HEK293 (cell line): ENCODE data around the gene MAP3K5.

Experiments used
- CTCF ChIA-PET: fragments of 350-600 bp; formaldehyde crosslinking; extraction: SDS; loops from one replicate; lab custom pipeline; 2021; ENCODE audit warnings: antibody characterized with exemption; lab: Yijun Ruan, JAX
- POLR2A ChIA-PET: fragments of 300-600 bp; formaldehyde crosslinking; extraction: SDS; loops from one replicate; lab custom pipeline; 2020; ENCODE audit warnings: antibody characterized with exemption, inconsistent platforms; lab: Yijun Ruan, JAX
- H3K27ac ChIP-seq: fragments of 200-500 bp; sonication (Bioruptor generic); 2 replicates; pipeline ENCODE4 v1.5.1; 2014; ENCODE audit warnings: low read depth, low read length, control low read depth, inconsistent platforms; ENCODE audit errors: extremely low read depth
- H3K36me3 ChIP-seq, 2 experiments: fragments of 200-500 bp in 1 of 2; sonication (Bioruptor generic) in 1 of 2; 1 replicate in 1 of 2; 2 replicates in 1 of 2; pipeline ENCODE4 v1.5.1; 2014 to 2017; ENCODE audit warnings: inconsistent platforms in 2 of 2, low read length in 2 of 2; ENCODE audit not compliant: control insufficient read depth in 2 of 2, insufficient read depth in 1 of 2
- H3K4me1 ChIP-seq: fragments of 200-500 bp; sonication (Bioruptor generic); 2 replicates; pipeline ENCODE4 v1.5.1; 2014; ENCODE audit warnings: mild to moderate bottlenecking, low read length, inconsistent platforms; ENCODE audit not compliant: control insufficient read depth, insufficient read depth
- H3K4me3 ChIP-seq: 2 replicates; pipeline ENCODE4 v1.5.1; 2011; ENCODE audit warnings: low read depth, mild to moderate bottlenecking, control low read depth, low read length, moderate library complexity
- H3K9me3 ChIP-seq: fragments of 200-500 bp; sonication (Bioruptor generic); 2 replicates; pipeline ENCODE4 v1.5.1; 2014; ENCODE audit warnings: low read depth, low read length, inconsistent platforms; ENCODE audit not compliant: control insufficient read depth, insufficient read depth
- KLF1 ChIP-seq: fragments of 450-650 bp; formaldehyde crosslinking; IDR thresholded peaks from 2 replicates; pipeline ENCODE4 v1.5.1; 2016; ENCODE audit warnings: missing biosample characterization, missing genetic modification characterization
- OSR2 ChIP-seq: fragments of 450-650 bp; formaldehyde crosslinking; IDR thresholded peaks from 2 replicates; pipeline ENCODE4 v1.5.1; 2016; ENCODE audit warnings: missing biosample characterization, missing genetic modification characterization
- OVOL3 ChIP-seq: fragments of 450-650 bp; formaldehyde crosslinking; IDR thresholded peaks from 2 replicates; pipeline ENCODE4 v1.5.1; 2016; ENCODE audit warnings: missing biosample characterization, missing genetic modification characterization
- ZBTB21 ChIP-seq: fragments of 450-650 bp; formaldehyde crosslinking; IDR thresholded peaks from 2 replicates; pipeline ENCODE4 v1.5.1; 2017; ENCODE audit warnings: missing biosample characterization, missing genetic modification characterization
- ZNF19 ChIP-seq: fragments of 450-650 bp; formaldehyde crosslinking; IDR thresholded peaks from 2 replicates; pipeline ENCODE4; 2016; ENCODE audit warnings: missing biosample characterization, missing genetic modification characterization, low read depth
- ZNF280D ChIP-seq: fragments of 450-650 bp; formaldehyde crosslinking; IDR thresholded peaks from 2 replicates; pipeline ENCODE4 v1.5.1; 2016; ENCODE audit warnings: missing biosample characterization, missing genetic modification characterization
- ZNF311 ChIP-seq: fragments of 450-650 bp; formaldehyde crosslinking; IDR thresholded peaks from 2 replicates; pipeline ENCODE4 v1.5.1; 2017; ENCODE audit warnings: missing biosample characterization, missing genetic modification characterization, borderline replicate concordance
- ZNF555 ChIP-seq: fragments of 450-650 bp; formaldehyde crosslinking; conservative IDR thresholded peaks from 2 replicates; pipeline ENCODE4 v1.5.1; 2017; ENCODE audit warnings: missing biosample characterization, mild to moderate bottlenecking, missing genetic modification characterization, inconsistent platforms
- ZNF561 ChIP-seq: fragments of 450-650 bp; IDR thresholded peaks from 2 replicates; pipeline ENCODE4 v1.5.1; 2018; ENCODE audit warnings: missing biosample characterization, missing genetic modification characterization, borderline replicate concordance
- ZNF596 ChIP-seq: fragments of 450-650 bp; IDR thresholded peaks from 2 replicates; pipeline ENCODE4 v1.5.0; 2018; ENCODE audit warnings: missing biosample characterization, mild to moderate bottlenecking, missing genetic modification characterization, moderate library complexity
- ZNF658 ChIP-seq: fragments of 450-650 bp; formaldehyde crosslinking; IDR thresholded peaks from 2 replicates; pipeline ENCODE4; 2016; ENCODE audit warnings: missing biosample characterization, missing genetic modification characterization
- ZNF677 ChIP-seq: fragments of 450-650 bp; IDR thresholded peaks from 2 replicates; pipeline ENCODE4 v1.5.0; 2018; ENCODE audit warnings: missing biosample characterization, mild to moderate bottlenecking, missing genetic modification characterization, moderate library complexity
- ZNF837 ChIP-seq: fragments of 450-650 bp; formaldehyde crosslinking; IDR thresholded peaks from 2 replicates; pipeline ENCODE4 v1.5.1; 2016; ENCODE audit warnings: missing biosample characterization, missing genetic modification characterization
- ZSCAN18 ChIP-seq: fragments of 450-650 bp; formaldehyde crosslinking; IDR thresholded peaks from 2 replicates; pipeline ENCODE4 v1.5.1; 2016; ENCODE audit warnings: missing biosample characterization, missing genetic modification characterization
- ZSCAN30 ChIP-seq: fragments of 450-650 bp; IDR thresholded peaks from 2 replicates; pipeline ENCODE4 v1.5.1; 2018; ENCODE audit warnings: missing biosample characterization, mild to moderate bottlenecking, missing genetic modification characterization, moderate library complexity
- TF ChIP-seq, protein P1 (sequence below): fragments of 450-650 bp; formaldehyde crosslinking; IDR thresholded peaks from 2 replicates; pipeline ENCODE4 v1.5.1; 2017; ENCODE audit warnings: missing biosample characterization, missing genetic modification characterization
- TF ChIP-seq, protein P2 (sequence below): fragments of 450-650 bp; formaldehyde crosslinking; IDR thresholded peaks from 2 replicates; pipeline ENCODE4 v1.5.1; 2016; ENCODE audit warnings: missing biosample characterization, missing genetic modification characterization
- TF ChIP-seq, protein P3 (sequence below): fragments of 450-650 bp; formaldehyde crosslinking; conservative IDR thresholded peaks from 2 replicates; pipeline ENCODE4 v1.5.1; 2016; ENCODE audit warnings: low read depth, missing biosample characterization, missing genetic modification characterization
- TF ChIP-seq, protein P4 (sequence below): fragments of 450-650 bp; IDR thresholded peaks from 2 replicates; pipeline ENCODE4 v1.5.1; 2018; ENCODE audit warnings: missing biosample characterization, mild to moderate bottlenecking, missing genetic modification characterization

MAP3K5 gene

DNA sequence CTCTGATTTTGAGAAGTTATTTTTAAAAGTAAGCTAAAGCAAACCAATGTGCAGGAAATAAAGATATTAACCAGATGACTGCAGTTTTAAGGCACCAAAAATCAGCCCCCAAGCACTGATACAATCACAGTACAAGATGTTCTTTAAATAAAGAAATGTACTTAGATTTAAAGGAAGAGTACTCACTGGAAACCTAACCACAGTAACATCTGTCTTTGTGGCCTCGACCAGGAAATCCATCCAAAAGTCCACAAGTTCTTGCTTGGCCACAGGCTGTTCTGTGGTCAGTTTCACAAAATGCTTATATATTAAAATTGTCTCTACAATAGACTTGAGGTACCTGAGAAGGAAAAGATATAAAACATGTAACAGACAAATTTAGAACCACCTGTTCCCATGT lies 136.2 kb downstream of the MAP3K5 start (continued):
- no peak for TF ChIP-seq ZNF280D (tag by site-specific recombination)
- TF ChIP-seq, protein P1, sequence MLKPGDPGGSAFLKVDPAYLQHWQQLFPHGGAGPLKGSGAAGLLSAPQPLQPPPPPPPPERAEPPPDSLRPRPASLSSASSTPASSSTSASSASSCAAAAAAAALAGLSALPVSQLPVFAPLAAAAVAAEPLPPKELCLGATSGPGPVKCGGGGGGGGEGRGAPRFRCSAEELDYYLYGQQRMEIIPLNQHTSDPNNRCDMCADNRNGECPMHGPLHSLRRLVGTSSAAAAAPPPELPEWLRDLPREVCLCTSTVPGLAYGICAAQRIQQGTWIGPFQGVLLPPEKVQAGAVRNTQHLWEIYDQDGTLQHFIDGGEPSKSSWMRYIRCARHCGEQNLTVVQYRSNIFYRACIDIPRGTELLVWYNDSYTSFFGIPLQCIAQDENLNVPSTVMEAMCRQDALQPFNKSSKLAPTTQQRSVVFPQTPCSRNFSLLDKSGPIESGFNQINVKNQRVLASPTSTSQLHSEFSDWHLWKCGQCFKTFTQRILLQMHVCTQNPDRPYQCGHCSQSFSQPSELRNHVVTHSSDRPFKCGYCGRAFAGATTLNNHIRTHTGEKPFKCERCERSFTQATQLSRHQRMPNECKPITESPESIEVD (tag by site-specific recombination): no peak
- TF ChIP-seq, protein P2, sequence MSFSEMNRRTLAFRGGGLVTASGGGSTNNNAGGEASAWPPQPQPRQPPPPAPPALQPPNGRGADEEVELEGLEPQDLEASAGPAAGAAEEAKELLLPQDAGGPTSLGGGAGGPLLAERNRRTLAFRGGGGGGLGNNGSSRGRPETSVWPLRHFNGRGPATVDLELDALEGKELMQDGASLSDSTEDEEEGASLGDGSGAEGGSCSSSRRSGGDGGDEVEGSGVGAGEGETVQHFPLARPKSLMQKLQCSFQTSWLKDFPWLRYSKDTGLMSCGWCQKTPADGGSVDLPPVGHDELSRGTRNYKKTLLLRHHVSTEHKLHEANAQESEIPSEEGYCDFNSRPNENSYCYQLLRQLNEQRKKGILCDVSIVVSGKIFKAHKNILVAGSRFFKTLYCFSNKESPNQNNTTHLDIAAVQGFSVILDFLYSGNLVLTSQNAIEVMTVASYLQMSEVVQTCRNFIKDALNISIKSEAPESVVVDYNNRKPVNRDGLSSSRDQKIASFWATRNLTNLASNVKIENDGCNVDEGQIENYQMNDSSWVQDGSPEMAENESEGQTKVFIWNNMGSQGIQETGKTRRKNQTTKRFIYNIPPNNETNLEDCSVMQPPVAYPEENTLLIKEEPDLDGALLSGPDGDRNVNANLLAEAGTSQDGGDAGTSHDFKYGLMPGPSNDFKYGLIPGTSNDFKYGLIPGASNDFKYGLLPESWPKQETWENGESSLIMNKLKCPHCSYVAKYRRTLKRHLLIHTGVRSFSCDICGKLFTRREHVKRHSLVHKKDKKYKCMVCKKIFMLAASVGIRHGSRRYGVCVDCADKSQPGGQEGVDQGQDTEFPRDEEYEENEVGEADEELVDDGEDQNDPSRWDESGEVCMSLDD: no peak
- no peak for TF ChIP-seq ZNF555 (tag by site-specific recombination)
- no peak for TF ChIP-seq KLF1 (tag by site-specific recombination)
- TF ChIP-seq ZNF837 (tag by site-specific recombination): no peak
- no peak for TF ChIP-seq ZNF658
- TF ChIP-seq, protein P3, sequence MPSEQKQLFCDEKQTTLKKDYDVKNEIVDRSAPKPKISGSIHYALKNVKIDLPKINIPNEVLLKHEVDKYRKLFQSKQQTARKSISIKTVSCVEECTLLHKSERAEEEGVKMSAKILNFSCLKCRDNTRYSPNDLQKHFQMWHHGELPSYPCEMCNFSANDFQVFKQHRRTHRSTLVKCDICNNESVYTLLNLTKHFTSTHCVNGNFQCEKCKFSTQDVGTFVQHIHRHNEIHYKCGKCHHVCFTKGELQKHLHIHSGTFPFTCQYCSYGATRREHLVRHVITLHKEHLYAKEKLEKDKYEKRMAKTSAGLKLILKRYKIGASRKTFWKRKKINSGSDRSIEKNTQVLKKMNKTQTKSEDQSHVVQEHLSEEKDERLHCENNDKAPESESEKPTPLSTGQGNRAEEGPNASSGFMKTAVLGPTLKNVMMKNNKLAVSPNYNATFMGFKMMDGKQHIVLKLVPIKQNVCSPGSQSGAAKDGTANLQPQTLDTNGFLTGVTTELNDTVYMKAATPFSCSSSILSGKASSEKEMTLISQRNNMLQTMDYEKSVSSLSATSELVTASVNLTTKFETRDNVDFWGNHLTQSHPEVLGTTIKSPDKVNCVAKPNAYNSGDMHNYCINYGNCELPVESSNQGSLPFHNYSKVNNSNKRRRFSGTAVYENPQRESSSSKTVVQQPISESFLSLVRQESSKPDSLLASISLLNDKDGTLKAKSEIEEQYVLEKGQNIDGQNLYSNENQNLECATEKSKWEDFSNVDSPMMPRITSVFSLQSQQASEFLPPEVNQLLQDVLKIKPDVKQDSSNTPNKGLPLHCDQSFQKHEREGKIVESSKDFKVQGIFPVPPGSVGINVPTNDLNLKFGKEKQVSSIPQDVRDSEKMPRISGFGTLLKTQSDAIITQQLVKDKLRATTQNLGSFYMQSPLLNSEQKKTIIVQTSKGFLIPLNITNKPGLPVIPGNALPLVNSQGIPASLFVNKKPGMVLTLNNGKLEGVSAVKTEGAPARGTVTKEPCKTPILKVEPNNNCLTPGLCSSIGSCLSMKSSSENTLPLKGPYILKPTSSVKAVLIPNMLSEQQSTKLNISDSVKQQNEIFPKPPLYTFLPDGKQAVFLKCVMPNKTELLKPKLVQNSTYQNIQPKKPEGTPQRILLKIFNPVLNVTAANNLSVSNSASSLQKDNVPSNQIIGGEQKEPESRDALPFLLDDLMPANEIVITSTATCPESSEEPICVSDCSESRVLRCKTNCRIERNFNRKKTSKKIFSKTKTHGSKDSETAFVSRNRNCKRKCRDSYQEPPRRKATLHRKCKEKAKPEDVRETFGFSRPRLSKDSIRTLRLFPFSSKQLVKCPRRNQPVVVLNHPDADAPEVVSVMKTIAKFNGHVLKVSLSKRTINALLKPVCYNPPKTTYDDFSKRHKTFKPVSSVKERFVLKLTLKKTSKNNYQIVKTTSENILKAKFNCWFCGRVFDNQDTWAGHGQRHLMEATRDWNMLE (tag by site-specific recombination): no peak
- TF ChIP-seq ZNF311 (tag by site-specific recombination): no peak
- TF ChIP-seq, all 188 proteins: peak for 0

GRCh38 chr6:136655239-136656014 lies 136.8 kb downstream of the MAP3K5 start:
- ChIA-PET CTCF (interaction anchor here (0.7 to 2.3 kb wide), 6 partner anchors 8 to 137 kb away, joined by 3 to 15 read pairs (median 4); partner anchors contain the start of gene MAP3K5), POLR2A (interaction anchor here (0.7 kb wide), 1 partner anchor 12 kb away, joined by 3 read pairs; no protein-coding TSS in a partner anchor)
- H3K4me1 ChIP-seq: peaks cover 7% of the 10 kb centered on the region; the same call in 1 of the 2 replicates
- no peak overlapping the region for H3K4me3 ChIP-seq
- H3K27ac ChIP-seq: no peak overlapping the region; the same call in 1 of the 2 replicates
- H3K36me3 ChIP-seq: no peaks in the 10 kb centered on the region
- H3K9me3 ChIP-seq: no peaks in the 10 kb centered on the region
- TF ChIP-seq ZNF596 (peak; percentile 65), ZNF677 (no peak), ZSCAN30 (tag by site-specific recombination) (peak; percentile 22; the same call in 1 of the 2 replicates), ZNF19 (tag by site-specific recombination) (no peak), OSR2 (tag by site-specific recombination) (peak; percentile 94), OVOL3 (tag by site-specific recombination) (peak; percentile 82), ZSCAN18 (tag by site-specific recombination) (no peak), ZBTB21 (no peak), ZNF561 (tag by site-specific recombination) (0 out of 2 replicates have a peak, but pooled peaks have one; percentile 27)
- TF ChIP-seq, protein P4, sequence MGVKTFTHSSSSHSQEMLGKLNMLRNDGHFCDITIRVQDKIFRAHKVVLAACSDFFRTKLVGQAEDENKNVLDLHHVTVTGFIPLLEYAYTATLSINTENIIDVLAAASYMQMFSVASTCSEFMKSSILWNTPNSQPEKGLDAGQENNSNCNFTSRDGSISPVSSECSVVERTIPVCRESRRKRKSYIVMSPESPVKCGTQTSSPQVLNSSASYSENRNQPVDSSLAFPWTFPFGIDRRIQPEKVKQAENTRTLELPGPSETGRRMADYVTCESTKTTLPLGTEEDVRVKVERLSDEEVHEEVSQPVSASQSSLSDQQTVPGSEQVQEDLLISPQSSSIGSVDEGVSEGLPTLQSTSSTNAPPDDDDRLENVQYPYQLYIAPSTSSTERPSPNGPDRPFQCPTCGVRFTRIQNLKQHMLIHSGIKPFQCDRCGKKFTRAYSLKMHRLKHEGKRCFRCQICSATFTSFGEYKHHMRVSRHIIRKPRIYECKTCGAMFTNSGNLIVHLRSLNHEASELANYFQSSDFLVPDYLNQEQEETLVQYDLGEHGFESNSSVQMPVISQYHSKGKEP: peak; percentile 83
